GM18499 (cell line): ENCODE measurements around the gene SLC15A4.

Experiments
- ATAC-seq: cut with Tn5 transposase; IDR thresholded peaks from one replicate; pipeline ENCODE4 v1.9.1; 2021; ENCODE audit warnings: moderate number of reproducible peaks; ENCODE audit not compliant: insufficient read depth, unreplicated experiment

The SLC15A4 gene

DNA sequence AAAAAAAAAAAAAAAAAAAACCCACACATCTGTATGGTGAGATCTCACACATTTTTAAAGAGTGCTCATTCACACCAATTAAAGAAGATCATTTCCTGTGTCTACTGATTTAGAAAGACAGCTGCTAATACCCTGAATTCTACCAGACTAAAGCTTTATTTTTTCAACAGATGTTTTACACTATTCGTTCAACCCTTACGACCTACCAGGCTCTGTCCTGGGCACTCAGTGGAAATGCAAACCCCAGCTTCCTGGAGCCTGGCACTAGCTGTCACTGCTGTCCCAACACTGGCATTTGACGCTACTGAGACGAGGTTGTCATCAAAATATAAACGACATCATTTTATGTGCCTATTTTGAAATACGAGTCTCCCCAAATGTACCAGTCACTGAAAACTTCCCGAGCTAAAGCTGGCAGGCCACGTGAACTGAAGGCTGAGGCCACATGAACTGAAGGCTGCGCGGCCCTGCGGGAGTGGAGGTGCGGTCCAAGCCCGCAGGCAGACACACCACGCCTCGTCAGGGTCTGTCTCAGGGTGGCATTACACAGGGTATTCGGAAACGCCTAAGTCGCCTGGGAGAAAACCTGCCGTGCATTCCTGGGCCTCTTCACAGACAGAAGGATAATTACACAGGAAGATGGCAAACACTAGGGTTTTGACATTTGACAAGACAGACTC, 27.2 kb downstream of the SLC15A4 start:
- no peak for ATAC-seq

DNA sequence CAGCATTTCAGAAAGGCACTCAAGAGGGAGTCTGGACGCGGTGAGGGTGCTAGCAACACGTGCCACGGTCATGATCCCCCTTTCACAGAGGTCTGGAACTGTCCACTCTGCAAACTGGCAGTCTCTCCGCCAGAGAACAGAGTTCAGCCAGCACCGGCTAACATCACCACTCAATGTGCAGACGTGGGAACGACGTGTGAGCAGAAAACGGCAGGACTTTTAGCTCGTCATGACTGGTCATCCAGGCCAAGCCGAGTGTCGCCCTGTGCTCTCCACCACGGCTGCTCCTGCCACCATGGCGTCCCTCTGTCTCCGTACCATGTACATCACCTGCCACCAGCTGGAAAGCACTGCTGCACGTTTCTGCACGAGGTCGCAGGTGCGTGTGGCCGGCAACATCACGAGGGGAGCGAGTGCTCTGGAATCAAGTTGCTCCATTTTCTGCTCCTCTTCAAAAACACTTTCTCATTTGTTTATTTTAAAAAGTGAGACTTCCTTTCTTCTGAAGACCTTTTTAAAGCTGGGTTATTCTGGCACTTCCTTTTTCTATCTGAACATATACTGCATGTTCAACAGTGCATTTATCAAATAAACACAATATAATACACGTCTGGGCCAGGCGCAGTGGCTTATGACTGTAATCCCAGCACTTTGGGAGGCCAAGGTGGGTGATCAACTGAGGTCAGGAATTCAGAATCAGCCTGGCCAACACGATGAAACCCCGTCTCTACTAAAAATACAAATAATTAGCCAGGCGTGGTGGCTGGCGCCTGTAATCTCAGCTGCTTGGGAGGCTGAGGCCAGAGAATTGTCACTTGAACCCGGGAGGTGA, 28.0 kb downstream of the SLC15A4 start:
- no peak for ATAC-seq

- ATAC-seq: no peak
These were observed 28.9 kb downstream of the SLC15A4 start for GRCh38 chr12:128794661-128795529.

DNA sequence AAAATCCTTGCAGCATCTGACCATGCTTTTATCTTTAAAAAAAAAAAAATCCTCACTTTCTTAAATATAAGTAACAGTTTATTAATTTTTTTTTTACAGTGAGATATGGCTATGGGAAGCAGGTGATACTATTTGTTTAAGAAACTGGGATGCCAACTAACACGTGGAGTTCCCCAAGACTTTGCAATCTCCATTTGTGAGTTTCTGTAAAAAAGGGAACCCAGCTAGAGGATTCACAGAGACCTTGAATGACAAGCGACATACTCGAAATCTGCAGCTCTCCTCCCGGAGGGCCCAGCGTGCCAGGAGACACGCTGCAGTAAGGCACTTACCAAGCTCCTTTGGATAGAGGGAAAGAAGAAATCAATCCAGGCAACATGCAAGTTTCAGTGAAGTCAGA, 30.1 kb downstream of the SLC15A4 start:
- no peak for ATAC-seq

DNA sequence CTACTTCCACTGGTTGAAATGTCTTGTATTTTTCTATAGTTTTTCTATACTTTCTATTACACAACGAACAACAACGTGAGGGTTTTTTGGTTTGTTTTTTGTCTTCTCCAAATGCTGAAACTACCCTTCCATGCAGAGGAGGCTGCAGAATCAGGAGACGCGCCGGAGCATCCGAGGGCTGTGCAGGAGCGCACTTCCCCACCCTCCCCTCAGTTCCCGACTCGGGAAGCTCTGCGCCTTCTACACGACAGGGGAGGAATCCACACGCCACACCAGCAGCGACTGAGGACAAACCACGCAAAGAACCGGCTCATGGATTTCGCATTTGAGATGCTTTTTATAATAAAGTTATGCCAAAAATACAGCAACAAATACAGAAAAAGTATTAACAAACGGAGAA, 30.9 kb downstream of the SLC15A4 start:
- no peak for ATAC-seq

DNA sequence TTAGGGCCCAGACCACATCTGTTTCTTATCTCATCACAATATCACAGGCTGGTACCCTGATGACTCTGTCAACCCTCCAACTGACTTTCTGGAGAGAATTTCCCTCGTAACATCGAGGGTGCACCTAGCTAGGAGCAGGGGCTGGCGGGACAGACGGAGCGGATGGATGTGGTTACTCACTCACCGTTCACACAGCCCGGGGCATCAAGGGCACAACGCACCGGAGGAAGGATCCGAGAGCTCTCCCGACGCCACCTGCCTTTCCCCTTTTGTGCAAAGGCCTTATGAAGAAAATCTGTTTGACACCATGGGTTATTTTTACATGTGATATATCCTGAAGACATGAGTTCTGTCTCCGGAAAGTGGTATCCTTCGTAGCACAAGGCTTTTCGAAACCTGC, 31.4 kb downstream of the SLC15A4 start:
- ATAC-seq: no peak

- no peak for ATAC-seq
These were observed 32.1 kb downstream of the SLC15A4 start for GRCh38 chr12:128791395-128792322.

DNA sequence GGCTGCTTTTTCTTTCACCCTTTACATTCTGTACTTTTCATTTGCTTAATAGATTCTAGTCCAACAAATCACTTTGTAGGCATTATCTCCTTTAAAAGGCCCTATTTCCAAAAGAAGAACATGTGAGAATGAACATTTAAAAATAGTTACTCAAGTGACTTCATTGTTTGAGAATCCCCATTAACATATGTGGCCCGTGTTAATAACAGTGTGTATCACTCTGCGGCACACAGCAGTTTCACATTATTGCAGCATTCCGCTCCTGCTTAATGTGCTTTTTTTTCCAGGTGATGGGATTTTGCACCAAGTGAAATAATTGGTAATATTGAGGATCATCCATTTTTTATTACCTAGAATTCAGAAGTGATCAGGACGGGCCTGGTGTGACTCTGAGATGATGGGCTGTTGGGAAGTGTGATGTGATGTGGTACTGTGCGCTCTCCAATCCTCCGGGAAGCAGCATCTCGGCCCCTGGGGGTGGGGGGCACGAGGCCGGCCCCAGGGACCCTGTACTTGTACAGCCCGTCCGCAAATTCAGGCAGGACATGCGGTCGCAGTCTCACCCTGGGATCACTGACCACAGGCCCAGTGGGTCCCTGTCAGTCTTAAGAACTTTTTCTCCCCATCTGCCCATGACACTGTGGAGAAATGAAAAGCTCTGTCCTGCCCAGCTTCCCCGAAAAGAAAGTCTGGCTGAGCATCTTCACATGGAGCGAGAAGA, 32.9 kb downstream of the SLC15A4 start:
- no peak for ATAC-seq

DNA sequence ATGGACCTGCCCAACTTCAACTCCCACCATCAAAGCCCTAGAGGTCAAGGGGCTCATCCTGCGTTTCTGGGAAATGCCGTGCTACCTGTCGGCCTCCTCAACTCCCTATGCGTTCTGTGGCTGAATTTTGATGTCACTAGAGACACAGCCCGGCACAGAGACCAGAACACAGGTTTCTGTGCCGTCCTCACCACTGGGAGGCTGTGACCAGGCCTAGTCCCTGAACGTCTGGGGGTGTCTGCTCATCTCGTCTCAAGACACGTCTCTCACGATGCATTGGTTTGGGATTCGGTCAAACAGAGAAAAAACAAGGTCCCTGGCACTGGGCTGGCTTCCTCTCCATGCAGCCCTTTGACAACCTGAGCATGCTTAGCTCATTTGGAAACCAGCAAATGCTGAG, 33.5 kb downstream of the SLC15A4 start:
- ATAC-seq: no peak

- ATAC-seq: no peak
These were observed 34.3 kb downstream of the SLC15A4 start for GRCh38 chr12:128789356-128789929.

GRCh38 chr12:128787827-128788226, 35.9 kb downstream of the SLC15A4 start:
- ATAC-seq: no peak

DNA sequence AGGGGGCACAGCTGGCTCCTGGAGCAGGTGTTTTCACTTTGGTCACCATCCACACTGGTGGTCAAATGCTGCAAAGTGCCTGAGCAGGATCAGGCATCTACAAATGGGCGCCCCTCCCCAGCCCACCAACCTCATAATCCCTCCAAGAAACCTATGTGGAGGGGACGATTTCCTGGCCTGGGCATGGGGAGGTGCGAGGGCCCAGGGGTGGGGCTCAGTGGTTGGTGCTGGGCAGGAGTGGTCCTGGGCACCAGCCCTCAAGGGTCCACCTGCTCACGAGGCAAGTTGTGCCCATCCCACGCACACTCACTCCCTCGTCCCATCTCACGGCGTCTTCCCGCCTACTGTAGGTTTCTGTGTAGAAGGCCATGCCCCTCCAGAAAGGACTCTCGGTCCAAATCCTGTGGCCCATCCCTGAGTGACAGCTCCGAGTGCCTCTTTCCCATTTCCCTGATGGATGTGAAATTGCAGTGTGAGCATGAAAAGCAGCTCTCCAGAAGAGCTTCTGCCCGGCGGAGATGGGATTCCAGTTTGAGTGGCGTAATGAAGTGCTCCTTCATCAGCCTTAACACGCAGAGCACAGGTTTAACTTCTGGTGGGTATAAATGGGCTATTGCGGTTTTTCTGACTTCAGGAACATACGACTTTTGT, 36.9 kb downstream of the SLC15A4 start:
- no peak for ATAC-seq

GRCh38 chr12:128784030-128784760, 39.6 kb downstream of the SLC15A4 start:
- ATAC-seq: no peak

GRCh38 chr12:128783129-128783574, 40.6 kb downstream of the SLC15A4 start:
- peak; percentile 72 for ATAC-seq

- no peak for ATAC-seq
These were observed 43.9 kb downstream of the SLC15A4 start for GRCh38 chr12:128779901-128780300.

GRCh38 chr12:128772249-128772648, 51.5 kb downstream of the SLC15A4 start:
- ATAC-seq: no peak

DNA sequence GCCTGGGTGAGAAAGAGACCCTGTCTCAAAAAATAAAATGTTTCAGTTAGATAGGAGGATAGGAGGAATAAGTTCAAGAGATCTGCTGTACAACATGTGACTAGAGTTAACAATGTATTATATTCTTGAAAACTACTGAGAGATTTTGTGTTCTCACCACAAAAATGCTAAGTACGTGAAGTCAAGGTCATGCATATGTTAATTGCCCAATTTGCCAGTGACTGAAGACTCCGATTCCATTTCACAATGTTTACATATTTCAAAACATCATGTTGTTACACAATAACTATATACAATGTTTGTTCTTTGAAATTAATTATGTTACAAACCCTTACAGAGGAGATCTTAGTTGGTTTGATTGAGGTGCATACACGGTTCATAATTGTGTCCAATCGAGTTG, 52.1 kb downstream of the SLC15A4 start:
- no peak for ATAC-seq

DNA sequence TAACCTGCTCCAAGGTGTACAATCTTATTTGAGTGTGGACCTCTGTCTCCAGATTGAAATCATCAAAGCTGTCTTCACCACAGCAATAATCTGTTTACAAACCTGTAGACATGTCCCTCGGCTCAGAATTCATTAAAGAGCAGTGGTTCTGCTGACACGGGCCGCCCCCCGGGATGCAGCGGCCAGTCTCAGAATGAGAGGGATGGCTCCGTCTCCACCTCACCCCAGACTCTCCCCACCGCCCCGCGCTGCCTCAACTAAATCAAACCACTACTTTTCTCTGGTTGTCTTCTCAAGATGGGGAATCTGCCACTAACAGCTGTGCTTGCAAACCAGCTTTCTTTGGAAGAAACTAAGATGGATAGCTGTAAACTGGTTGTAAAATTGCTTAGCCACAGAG, 56.2 kb downstream of the SLC15A4 start:
- ATAC-seq: no peak
